H1 (cell line): ENCODE data around the gene SLC25A22. TPM values are rescaled to one million over a fixed set of nuclear protein-coding genes. Genes with fewer than 3 reads are reported as not detected.

Experiments used
- CREB1 ChIP-seq: IDR thresholded peaks from 2 replicates; pipeline ENCODE4 v1.6.1; 2012; ENCODE audit warnings: inconsistent platforms
- HDAC2 ChIP-seq, 2 experiments: fragments of 300-600 bp in 1 of 2; sonication (generic) in 1 of 2; IDR thresholded peaks; 2 replicates each; pipeline ENCODE4 v1.6.1; 2011 to 2012; ENCODE audit warnings: low read depth in 2 of 2, low read length in 2 of 2, mild to moderate bottlenecking in 2 of 2, moderate library complexity in 2 of 2, borderline replicate concordance in 1 of 2, inconsistent platforms in 1 of 2
- SIX5 ChIP-seq: IDR thresholded peaks from 2 replicates; pipeline ENCODE4 v1.6.1; 2011; ENCODE audit warnings: mild to moderate bottlenecking, low read depth, low read length
- SP2 ChIP-seq: IDR thresholded peaks from 2 replicates; pipeline ENCODE4 v1.6.1; 2012; ENCODE audit warnings: mild to moderate bottlenecking, low read length, inconsistent platforms
- polyA plus RNA-seq, 7 experiments: library from polyadenylated mRNA; depleted of rRNA in 3 of 7; stranded (reverse) in 5 of 7; unstranded in 2 of 7; fragments of >200 nt in 5 of 7; fragments of 200-250 nt in 2 of 7; gene quantifications; 1 replicate in 5 of 7; 2 replicates in 1 of 7; 4 replicates in 1 of 7; pipeline versions ENCODE4 v1.2.1 to v1.2.3, GENCODE V29; 2011 to 2013; ENCODE audit warnings: missing spikeins in 2 of 7, mixed read lengths in 2 of 7
- total RNA-seq: library from RNA; stranded (reverse); fragmentation: NEBNext Ultra II Directional; extraction: Animal tissue kit (Norgen Biotek cat#: 25700); gene quantifications from 2 replicates; pipeline ENCODE4 v1.2.1, GENCODE V29; 2021

SLC25A22 gene
- total and polyA plus RNA-seq, 2 of the 8 experiments (the other 6 are each of a cell fraction or from before 2014, with no cell fraction given): 31.5 to 48.0 TPM

- TF ChIP-seq SP2 (no peak), SIX5 (no peak), CREB1 (no peak), HDAC2 (IDR thresholded peaks at IDR 0.05; ENCODE audit: borderline replicate concordance in 1 of 2, low read depth in 2 of 2, low read length in 2 of 2) (no peak)
- TF ChIP-seq, all 59 proteins: peak for 0
These were observed 38.6 kb upstream of the SLC25A22 start (continued) for GRCh38 chr11:836700-837099.
